ENCODE data around the gene MTG2.

Gene MTG2

GRCh38 chr20:62235001-62235776 lies 52.4 kb downstream of the MTG2 start:
- Histone ChIP-seq H3K4me3 (ENCODE audit: low read depth, low read length) (no peak overlapping the region), H3K4me1 (ENCODE audit: control insufficient read depth, insufficient read depth, low read length) (peaks cover 6% of the 10 kb centered on the region; the same call in 1 of the 2 replicates), H3K36me3 (ENCODE audit: control insufficient read depth in 2 of 2, insufficient read depth in 1 of 2, low read length in 2 of 2) (peaks cover 0 to 3% of the 10 kb centered on the region in 2 experiments; a peak in 1 of 3 replicates), H3K9me3 (ENCODE audit: control insufficient read depth, insufficient read depth, low read depth, low read length) (no peaks in the 10 kb centered on the region), H3K27ac (ENCODE audit: extremely low read depth, low read depth, low read length) (no peak overlapping the region)
- TF ChIP-seq ZNF488 (tag by site-specific recombination; IDR thresholded peaks at IDR 0.05) (no peak), EGR2 (tag by site-specific recombination; IDR thresholded peaks at IDR 0.05; ENCODE audit: low read depth) (peak; percentile 75), ZFHX2 (tag by site-specific recombination; conservative IDR thresholded peaks at IDR 0.05) (peak; percentile 80), ZNF391 (tag by site-specific recombination; IDR thresholded peaks at IDR 0.05; ENCODE audit: borderline replicate concordance, low read depth) (no peak), SP2 (tag by site-specific recombination; IDR thresholded peaks at IDR 0.05) (peak; percentile 17; the same call in 1 of the 2 replicates), SCRT1 (tag by site-specific recombination; IDR thresholded peaks at IDR 0.05; ENCODE audit: borderline replicate concordance) (no peak), MEIS1 (CRISPR knock-in tag; IDR thresholded peaks at IDR 0.05; ENCODE audit: borderline replicate concordance) (no peak), SALL2 (tag by site-specific recombination; IDR thresholded peaks at IDR 0.05; ENCODE audit: borderline replicate concordance) (no peak), GLIS1 (tag by site-specific recombination; IDR thresholded peaks at IDR 0.05) (peak; percentile 17; the same call in 1 of the 2 replicates)
- POLR2A ChIA-PET = no interaction called here
- CTCF ChIA-PET = interaction anchor here (0.7 kb wide), 2 partner anchors 79 to 266 kb away, joined by 3 to 5 read pairs; no protein-coding TSS in a partner anchor

GRCh38 chr20:62235777-62236157 lies 52.9 kb downstream of the MTG2 start:
- H3K27ac ChIP-seq (ENCODE audit: extremely low read depth, low read depth, low read length) = no peak overlapping the region
- TF ChIP-seq AEBP2 (tag by site-specific recombination; IDR thresholded peaks at IDR 0.05; ENCODE audit: borderline replicate concordance) = no peak
- TF ChIP-seq ZNF148 (tag by site-specific recombination; IDR thresholded peaks at IDR 0.05; ENCODE audit: borderline replicate concordance) = no peak
- no peak for TF ChIP-seq ZNF692 (tag by site-specific recombination; IDR thresholded peaks at IDR 0.05)
- TF ChIP-seq ZNF398 (tag by site-specific recombination; IDR thresholded peaks at IDR 0.05) = no peak
- no peak for TF ChIP-seq ZNF404 (tag by site-specific recombination; IDR thresholded peaks at IDR 0.05)
- no peak for TF ChIP-seq ZNF501 (tag by site-specific recombination; IDR thresholded peaks at IDR 0.05)
- no peak for TF ChIP-seq ZNF121 (tag by site-specific recombination; IDR thresholded peaks at IDR 0.05)
- no peak for TF ChIP-seq ZNF549 (tag by site-specific recombination; IDR thresholded peaks at IDR 0.05)
- TF ChIP-seq GFI1B (tag by site-specific recombination; IDR thresholded peaks at IDR 0.05) = no peak
- TF ChIP-seq KLF7 (tag by site-specific recombination; IDR thresholded peaks at IDR 0.05; ENCODE audit: borderline replicate concordance) = no peak
- no peak for TF ChIP-seq ZBTB21 (tag by site-specific recombination; IDR thresholded peaks at IDR 0.05)
- TF ChIP-seq SP7 (tag by site-specific recombination; IDR thresholded peaks at IDR 0.05) = no peak
- ChIA-PET POLR2A (no interaction called here), CTCF (interaction anchor here (0.7 kb wide), 2 partner anchors 79 to 266 kb away, joined by 3 to 5 read pairs; no protein-coding TSS in a partner anchor)
- no peak overlapping the region for H3K4me3 ChIP-seq (ENCODE audit: low read depth, low read length)
- peaks cover 0 to 9% of the 10 kb centered on the region in 2 experiments; a peak in 1 of 3 replicates for H3K36me3 ChIP-seq (ENCODE audit: control insufficient read depth in 2 of 2, insufficient read depth in 1 of 2, low read length in 2 of 2)
- peaks cover 6% of the 10 kb centered on the region; the same call in 1 of the 2 replicates for H3K4me1 ChIP-seq (ENCODE audit: control insufficient read depth, insufficient read depth, low read length)
- H3K9me3 ChIP-seq (ENCODE audit: control insufficient read depth, insufficient read depth, low read depth, low read length) = no peaks in the 10 kb centered on the region
